ENCODE data around the gene RRP7A.
"Not testable (repeated sequence)": the region's sequence is repeated elsewhere in the genome, so short reads cannot be mapped to it uniquely, and the experiment has no call there.

The RRP7A gene, protein sequence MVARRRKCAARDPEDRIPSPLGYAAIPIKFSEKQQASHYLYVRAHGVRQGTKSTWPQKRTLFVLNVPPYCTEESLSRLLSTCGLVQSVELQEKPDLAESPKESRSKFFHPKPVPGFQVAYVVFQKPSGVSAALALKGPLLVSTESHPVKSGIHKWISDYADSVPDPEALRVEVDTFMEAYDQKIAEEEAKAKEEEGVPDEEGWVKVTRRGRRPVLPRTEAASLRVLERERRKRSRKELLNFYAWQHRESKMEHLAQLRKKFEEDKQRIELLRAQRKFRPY

DNA sequence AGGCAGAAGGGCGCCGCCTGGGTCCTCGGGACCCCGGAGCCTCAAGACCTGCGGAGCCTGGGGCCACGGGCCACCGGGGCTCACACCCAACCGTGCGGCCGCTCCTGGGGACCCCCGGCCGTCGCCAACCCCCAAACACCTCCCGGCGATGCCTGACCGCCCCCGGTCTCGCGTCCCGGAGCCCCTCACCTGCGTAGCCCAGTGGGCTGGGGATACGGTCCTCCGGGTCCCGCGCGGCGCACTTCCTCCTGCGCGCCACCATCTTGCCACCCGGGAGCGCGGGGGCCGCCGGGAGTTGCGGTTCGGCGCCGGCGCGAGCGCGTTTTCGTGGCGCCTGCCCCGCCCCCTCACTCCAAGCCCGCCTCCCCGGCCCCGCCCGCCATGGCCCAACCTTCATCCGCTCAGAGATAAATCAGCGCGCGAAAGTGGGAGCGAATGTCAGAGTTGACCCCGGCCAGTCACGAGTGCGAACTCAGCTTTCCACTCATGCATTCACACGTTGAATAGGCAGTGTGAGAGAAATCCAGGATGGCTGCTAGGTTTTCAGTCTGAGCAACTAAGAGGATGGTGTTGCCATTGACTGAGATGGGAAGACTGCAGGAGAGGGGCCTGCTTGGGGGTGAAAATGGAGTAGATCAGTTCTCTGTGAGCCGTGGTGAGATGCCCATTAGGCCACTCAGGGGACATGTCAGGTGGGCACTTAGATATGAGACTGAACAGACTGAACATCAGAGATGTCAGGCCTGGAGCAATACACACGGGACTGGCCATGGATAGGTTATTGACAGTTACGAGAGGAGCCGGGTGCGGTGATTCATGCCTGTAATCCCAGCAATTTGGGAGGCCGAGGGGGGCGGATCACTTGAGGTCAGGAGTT lies at the start of gene RRP7A:
TSS of gene RRP7A (minus strand) at position 272 of the 877 bp plus-strand sequence. CDS start at position 262, 10 bp downstream.
- peak; percentile 10 for DNase-seq

DNA sequence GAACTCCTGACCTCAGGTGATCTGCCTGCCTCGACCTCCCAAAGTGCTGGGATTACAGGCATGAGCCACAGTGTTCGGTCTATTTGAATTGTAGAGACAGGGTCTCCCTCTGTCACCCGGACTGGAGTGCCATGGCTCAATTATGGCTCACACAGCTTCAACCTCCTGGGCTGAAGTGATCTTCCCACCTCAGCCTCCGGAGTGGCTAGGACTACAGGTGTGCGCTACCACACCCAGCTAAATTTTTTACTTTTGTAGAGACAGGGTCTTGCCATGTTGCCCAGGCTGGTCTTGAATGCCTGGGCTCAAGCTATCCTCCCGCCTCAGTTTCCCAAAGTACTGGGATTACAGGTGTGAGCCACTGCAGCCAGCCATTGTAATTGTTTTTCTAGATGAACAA lies 48.4 kb upstream of the RRP7A start:
- not testable (repeated sequence) for DNase-seq

DNA sequence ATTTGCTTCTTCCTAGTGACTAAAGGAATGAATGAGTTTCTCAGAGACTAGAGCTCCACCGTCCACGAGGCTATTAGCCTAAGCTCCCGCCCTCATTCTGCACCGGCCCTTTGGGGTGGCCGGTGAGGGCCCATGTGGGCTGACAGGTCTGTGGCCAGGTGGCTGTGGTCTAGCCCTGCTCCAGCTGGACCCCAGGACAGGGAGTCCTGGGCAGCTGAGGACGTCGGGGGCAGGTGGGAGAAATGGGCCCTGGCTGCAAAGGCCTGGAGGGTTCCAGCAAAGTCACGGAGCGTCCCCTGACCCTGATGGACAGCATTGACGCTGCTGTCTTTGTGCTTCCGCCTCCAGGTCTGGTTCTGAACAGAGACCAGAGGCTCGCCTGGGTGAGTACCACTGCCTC lies 46.4 kb upstream of the RRP7A start:
- no peak for DNase-seq

DNA sequence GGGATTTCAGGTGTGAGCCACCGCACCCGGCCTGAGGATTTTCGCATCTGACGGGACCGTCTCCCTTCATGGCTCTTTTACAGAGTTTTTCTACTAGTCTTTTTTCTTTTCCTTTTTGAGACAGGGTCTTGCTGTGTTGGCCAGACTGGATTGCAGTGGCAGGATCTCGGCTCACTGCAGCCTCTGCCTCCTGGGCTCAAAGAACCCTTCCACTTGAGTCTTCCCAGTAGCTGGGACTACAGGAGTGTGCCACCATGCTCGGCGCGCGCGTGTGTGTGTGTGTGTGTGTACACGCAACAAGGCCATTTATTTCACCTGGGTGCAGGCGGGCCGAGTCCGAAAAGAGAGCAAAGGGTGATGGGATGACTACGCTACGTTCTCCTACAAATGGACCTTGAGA lies 45.1 kb upstream of the RRP7A start:
- DNase-seq, result no peak

DNA sequence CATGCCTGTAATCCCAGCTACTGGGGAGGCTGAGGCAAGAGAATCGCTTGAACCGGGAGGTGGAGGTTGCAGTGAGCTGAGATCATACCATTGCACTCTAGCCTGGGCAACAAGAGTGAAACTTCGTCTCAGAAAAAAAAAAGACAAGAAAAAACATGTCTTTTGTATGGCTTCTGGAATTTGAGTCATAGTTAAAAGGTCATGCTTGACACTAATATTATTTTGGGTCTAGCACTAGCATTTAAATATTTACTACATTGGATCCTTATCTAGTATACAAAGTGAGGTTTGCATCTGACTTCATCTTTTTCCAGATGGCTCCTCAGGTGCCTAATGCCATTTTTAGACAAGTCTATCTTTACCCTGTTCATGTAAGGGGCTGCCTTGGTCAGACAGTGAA lies 44.3 kb upstream of the RRP7A start:
- not testable (repeated sequence) for DNase-seq

DNA sequence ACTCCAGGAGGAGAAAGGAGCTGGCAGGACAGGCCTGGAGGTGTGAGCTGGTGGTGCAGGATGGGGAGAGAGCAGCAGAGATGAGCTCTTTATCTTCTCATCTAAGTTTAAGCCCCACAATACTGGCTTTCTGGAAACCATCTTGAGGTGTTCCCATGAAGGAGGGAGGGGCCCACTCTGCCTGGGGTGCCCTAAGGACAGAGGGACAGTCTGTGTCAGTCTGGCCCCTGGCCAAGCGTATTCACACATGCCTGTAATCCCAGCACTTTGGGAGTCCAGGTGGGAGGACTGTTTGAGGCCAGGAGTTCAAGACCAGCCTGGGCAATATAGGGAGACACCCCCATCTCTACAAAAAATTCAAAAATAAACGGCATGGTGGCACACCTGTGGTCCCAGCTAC lies 43.1 kb upstream of the RRP7A start:
- DNase-seq, result no peak

DNA sequence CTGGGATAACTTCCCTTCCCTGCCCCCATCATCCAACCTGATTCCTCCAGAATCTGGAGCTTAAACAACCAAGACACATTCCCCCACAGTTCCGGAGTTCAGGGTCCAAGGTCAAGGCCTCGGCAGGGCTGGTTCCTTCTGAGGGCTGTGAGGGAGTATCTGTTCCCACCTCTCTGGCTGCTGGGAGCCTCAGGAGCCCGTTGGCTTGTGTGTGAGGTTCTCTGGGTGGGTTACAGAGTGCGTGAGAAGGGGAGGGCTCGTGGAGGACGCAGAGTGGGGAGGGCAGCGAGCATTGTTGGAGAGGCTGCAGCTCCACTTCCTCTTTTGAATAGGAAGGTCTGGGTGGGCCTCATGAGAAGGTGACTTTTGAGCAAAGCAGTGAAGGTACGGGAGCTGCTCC lies 42.7 kb upstream of the RRP7A start:
- no peak for DNase-seq

DNA sequence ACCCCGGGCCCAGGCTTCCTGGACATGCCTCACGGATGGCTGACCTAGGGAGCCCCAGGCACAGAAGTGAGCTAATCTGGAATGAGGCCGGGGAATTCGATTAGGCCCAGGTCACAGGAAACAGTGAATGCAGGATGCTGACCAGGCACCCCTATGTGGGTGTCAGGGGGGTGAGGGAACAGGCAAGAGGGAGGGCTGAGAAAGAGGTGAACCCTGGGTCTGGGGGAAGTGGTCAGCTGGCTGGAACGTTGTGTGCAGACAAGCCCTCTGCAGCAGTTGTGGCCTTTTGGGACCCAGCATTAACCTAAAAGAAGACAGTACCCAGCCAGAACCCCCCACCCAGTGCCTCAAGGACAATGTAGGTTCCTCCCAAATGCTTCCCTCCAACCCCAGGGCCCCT lies 42.3 kb upstream of the RRP7A start:
- no peak for DNase-seq

DNA sequence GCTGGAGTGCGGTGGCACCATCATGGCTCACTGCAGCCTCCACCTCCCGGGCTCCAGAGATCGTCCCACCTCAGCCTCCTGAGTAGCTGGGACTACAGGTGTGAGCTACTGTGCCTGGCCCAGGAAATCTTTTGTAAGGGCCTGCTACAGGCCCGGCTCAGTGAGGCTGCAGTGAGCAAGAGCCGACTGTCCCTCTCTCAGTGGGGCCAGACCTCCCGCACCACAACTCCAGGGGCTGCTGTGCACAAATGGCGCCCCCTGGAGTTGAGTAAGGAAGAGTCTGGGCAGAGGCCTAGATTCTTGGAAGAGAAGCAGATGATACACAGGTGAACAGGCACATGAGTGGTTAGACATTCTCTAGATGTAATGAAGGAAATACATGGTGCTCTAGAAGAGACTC lies 41.2 kb upstream of the RRP7A start:
- no peak for DNase-seq

DNA sequence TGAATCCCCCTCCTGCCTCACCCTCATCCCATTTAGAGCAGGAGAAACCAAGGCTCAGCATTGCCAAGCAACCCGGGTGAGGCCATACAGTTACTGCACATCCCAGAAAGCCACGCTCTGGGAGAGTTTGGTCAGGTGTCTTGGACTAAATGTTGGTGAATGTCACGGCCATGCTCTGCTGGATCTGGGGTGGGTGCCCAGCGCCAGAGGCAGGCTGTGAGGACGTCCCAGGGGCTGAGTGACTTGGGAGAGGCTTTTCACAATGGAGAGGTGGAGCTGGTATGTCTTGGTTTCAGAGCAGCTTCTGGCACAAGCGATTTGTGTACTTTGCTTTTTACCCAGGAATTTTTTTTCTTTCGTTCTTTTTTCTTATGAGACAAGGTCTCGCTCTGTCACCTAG lies 40.8 kb upstream of the RRP7A start:
- no peak for DNase-seq

DNA sequence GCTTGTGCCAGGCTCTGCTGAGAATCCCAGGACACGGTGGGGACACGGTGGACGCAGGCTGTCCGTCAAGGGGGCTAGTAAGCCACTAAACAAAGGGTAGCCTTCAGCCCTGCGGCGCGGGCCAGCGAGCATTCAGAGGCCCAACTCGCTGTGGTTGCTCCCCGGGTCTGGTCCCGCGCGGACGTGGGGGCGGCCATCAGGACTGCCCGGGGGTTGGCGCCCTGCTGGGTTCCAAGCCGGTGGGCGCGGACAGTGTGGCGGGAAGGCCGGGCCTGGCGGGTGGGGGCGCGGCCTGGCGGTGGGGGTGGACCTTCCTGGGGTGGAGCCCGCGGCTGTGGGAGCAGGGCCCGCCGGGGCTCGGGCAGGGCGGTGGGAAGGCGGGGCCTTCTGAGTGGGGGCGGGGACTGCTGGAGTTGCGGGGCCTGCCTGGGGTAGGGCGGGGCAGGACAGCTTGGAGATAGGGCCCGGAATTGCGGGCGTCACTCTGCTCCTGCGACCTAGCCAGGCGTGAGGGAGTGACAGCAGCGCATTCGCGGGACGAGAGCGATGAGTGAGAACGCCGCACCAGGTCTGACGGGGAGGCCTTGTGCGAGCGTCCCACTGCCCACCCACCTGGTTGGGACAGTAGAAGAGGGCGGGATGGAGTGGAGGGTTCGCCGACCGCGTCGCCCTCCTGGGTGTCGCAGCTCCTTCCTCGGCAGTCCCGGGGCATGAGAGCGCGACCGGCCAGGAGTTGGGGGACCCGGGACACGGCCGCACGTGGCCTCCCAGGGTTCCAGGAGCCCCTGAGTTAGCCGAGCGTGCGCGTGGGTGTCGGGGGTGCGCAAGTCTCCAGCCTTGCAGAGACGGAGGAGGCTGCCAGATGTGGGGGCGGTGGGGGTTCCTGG lies 34.1 kb upstream of the RRP7A start, which contains the start of gene SERHL2:
TSS of gene SERHL2 (plus strand) at position 482 of the 887 bp plus-strand sequence. CDS start at position 547, 65 bp downstream.
- DNase-seq, result peak; percentile 33

DNA sequence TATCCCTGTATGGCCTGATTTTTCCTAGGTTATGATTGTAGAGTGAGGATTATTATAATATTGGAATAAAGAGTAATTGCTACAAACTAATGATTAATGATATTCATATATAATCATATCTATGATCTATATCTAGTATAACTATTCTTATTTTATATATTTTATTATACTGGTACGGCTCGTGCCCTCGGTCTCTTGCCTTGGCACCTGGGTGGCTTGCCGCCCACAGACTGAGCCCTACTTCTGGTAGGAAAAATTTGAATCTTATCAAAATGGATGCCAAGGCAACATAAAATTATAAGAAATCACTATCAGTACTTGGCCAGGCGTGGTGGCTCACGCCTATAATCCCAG lies 32.7 kb upstream of the RRP7A start:
- not testable (repeated sequence) for DNase-seq

DNA sequence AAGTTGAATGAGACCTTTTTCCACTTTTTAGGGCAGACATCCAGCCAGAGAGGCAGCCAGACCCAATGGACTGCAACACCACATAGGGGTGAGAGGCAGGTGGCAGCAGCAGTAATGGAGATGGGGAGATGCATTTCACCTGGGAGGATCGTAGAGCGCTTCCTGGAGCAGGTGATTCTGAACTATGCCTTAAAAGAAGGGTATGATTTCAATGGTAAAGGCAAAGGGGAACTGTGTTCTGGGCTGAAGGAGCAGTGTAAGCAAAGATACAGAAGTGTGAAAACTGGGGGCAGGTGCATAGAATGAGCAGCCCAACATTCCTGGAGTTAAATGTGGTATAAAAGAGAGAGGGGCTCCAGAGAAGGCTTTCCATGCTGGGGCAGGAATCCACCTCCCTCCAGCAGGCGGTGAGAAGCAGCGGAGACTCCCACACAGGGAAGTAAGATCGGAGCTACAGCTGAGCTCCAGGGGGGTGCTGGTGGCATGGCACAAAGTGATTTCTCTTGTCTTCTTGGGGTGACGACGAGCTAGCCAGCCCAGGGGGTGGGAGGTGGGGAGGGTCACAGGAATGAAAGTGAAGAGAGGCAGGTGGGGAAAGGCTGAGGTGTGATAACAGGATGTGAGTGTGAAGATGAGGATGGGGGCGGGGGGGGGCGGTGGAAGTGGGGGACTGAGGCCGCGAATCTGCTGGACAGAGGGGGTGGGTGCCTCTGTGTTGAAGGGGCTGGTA lies 29.9 kb upstream of the RRP7A start:
- DNase-seq, result no peak

DNA sequence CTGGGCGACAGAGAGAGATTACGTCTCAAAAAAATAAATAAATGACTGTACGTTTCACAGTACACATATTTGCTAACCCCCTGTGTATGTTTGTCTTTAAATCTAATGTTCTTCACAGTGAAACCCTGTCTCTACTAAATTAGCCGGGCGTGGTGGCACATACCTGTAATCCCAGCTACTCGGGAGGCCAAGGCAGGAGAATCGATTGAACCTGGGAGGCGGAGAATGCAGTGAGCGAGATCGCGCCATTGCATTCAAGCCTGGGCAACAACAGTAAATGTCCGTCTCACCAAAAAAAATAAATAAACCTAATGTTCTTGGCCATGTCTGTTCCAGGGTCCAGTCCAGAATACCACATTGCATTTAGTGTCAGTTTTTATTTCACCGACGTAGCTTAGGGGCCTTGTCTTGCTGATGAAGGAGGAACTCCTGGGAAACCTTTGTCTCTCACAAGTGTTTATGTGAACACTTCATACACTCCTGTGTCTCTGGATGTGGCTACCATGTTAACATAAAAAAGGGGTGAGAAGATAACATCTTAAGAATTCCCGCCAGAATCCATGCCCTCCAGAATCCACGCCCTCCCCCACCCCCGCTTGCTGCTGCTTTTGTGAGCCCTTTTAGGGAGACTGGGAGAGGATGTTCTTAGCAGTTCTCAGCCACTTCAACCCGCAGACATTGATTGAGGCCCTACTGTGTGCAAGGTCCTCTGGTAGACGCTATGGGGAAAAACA lies 29.2 kb upstream of the RRP7A start:
- DNase-seq, result no peak

DNA sequence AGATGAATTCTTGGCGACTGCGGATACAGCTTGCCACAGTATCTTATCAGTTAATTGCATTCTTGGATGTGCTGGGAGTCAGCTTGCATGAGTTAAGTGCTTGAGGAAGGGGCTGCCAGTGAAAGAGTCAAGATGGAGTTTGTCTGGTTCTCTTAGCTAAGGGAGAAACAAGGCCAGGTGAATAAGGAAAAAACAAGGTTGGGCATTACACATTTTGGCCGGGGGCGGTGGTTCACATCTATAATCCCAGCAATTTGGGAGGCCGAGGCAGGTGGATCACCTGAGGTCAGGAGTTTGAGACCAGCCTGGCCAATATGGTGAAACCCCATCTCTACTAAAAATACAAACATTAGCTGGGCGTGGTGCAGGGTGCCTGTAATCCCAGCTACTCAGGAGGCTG lies 28.5 kb upstream of the RRP7A start:
- DNase-seq, result not testable (repeated sequence)

DNA sequence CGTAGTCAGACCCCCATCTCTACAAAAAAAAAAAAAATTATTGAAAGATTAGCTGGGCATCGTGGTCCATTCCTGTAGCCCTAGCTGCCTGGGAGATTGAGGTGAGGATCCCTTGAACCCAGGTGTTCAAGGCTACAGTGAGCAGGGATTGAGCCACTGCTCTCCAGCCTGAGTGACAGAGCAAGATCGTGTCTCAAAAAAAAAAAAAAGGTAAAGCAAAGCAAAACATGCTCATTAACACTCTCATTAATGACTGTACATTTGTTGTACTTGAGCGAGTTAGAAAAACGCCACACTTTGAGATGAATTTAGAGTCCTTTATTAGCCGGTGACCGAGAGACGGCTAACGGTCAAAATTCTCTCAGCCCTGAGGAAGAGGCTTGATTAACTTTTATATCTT lies 28.0 kb upstream of the RRP7A start:
- no peak for DNase-seq

DNA sequence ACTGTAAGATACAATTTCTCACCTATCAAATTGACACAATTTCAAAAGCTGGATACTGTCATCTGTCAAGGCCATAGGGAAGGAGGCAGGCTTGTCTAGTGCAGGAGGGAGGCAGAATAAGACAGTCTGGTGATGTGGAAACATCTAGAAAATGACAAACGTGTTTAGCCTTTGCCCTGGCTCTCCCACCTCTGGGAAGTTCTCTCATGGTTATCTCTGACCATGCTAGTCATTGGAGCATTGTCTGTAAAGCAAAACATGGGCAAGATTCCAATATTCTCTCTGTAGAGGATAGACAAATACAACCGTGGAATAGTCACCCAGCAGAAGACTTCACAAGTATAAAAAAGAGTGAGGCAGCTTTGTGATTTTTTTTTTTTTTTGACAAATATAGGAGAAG lies 25.1 kb upstream of the RRP7A start:
- no peak for DNase-seq

DNA sequence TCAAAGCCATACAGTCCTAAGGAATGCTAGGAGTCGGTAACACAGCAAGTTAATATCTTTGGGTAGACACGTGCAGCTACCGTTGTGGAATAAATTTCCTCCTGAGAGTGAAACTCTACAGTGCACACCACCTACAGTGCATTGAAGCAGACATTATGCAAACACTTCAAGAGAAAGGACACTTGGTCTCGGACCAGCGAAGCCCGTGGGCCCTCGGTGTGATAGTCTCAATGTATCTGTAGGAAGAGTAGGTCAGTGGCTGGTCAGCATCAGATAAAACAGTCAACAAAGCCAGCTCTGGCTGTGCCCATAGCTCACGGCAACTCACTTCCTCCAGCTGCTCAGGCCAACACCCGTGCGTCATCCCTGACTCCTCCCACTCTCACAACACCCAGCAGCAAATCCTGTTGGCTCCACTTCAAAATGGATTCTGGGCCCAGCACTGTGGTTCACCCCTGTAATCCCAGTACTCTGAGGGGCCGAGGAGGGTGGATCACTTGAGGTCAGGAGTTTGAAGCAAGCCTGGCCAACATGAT lies 19.7 kb upstream of the RRP7A start:
- not testable (repeated sequence) for DNase-seq

DNA sequence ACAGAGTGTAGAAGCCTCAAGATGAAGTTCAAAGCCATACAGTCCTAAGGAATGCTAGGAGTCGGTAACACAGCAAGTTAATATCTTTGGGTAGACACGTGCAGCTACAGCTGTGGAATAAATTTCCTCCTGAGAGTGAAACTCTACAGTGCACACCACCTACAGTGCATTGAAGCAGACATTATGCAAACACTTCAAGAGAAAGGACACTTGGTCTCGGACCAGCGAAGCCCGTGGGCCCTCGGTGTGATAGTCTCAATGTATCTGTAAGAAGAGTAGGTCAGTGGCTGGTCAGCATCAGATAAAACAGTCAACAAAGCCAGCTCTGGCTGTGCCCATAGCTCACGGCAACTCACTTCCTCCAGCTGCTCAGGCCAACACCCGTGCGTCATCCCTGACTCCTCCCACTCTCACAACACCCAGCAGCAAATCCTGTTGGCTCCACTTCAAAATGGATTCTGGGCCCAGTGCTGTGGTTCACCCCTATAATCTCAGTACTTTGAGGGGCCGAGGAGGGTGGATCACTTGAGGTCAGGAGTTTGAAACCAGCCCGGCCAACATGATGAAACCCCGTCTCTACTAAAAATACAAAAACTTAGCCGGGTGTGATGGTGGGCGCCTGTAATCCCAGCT lies 17.7 kb upstream of the RRP7A start:
- not testable (repeated sequence) for DNase-seq

DNA sequence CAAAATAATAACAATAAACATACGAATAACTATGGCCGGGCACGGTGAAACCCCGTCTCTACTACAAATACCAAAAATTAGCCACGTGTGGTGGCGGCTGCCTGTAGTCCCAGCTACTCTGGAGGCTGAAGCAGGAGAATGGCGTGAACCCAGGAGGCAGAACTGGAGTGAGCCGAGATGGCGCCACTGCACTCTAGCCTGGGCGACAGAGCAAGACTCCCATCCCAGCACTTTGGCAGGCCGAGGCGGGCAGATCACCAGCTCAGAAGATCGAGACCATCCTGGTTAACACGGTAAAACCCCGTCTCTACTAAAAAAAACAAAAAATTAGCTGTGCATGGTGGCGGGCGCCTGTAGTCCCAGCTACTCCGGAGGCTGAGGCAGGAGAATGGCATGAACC lies 17.0 kb upstream of the RRP7A start:
- DNase-seq, result not testable (repeated sequence)

DNA sequence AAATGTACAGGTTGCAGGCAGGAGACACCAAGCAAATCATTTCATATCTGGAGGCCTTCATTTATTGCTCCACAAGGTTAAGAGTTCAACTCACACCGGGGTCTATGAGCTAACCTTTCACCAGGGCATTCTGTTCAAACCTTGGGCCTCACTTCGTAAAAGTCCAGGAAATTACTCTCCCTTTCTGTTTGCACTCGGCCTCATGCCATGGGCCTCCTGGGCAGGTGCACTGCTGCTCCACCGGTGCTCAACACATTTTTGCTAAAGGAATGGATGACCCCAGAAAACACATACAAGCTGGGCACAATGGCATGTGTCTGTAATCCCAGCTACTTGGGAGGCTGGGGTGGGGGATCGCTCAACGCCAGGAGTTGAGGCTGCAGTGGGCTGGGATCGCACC lies 16.6 kb upstream of the RRP7A start:
- no peak for DNase-seq

Data from amniotic stem cell (primary cell).